Dermis blood vessel endothelial cell (primary cell): ENCODE measurements around the gene MRAP2. TPM values are rescaled to one million over a fixed set of nuclear protein-coding genes. Genes with fewer than 3 reads are reported as not detected.
"Not testable (repeated sequence)": the region's sequence is repeated elsewhere in the genome, so short reads cannot be mapped to it uniquely, and the experiment has no call there.

Experiments
- DNase-seq: peaks from one replicate; pipeline ENCODE4 v3.0.0; 2010
- total RNA-seq: library from RNA; depleted of rRNA; stranded (reverse); fragments of >200 nt; gene quantifications from 2 replicates; pipeline ENCODE4 v1.2.3, GENCODE V29; 2014

MRAP2 gene
- total RNA-seq, 1 donor from 2014 or later = 3.1 TPM

GRCh38 chr6:84078335-84078734, 44.8 kb downstream of the MRAP2 start:
- DNase-seq = no peak

GRCh38 chr6:84081222-84081621, 47.6 kb downstream of the MRAP2 start:
- DNase-seq = no peak

GRCh38 chr6:84082689-84083265, 49.2 kb downstream of the MRAP2 start:
- DNase-seq = no peak

DNA sequence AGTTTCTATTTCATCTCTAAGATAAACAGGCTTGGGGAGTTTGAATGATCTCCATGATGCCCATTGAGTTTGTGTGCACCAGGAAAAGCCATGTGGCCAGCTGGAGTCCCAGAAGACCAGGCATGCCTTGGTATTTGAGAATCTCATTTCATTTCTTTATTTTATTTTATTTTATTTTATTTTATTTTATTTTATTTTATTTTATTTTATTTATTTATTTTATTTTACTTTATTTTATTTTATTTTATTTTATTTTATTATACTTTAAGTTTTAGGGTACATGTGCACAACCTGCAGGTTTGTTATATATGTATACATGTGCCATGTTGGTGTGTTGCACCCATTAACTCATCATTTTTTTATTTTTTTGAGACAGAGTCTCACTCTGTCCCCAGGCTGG, 51.1 kb downstream of the MRAP2 start:
- not testable (repeated sequence) for DNase-seq

DNA sequence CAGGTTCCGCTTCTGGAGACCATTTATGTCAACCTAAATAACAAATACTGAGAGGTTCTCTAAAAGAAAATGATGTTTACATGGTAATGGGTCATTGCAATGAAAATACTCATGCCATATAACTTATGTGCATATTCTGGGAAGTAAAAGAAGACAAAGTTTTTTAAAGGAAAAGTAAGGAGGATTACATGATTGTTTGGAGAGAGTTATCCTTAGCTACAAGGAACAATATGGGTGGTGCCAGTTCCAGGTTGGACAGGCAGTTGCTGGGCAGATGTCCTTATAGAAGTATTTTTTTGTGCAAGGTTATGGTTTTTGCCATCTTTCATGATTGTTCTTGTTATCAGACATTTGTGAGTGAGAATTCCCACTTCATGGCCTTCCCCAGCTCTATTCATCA, 52.5 kb downstream of the MRAP2 start:
- no peak for DNase-seq

DNA sequence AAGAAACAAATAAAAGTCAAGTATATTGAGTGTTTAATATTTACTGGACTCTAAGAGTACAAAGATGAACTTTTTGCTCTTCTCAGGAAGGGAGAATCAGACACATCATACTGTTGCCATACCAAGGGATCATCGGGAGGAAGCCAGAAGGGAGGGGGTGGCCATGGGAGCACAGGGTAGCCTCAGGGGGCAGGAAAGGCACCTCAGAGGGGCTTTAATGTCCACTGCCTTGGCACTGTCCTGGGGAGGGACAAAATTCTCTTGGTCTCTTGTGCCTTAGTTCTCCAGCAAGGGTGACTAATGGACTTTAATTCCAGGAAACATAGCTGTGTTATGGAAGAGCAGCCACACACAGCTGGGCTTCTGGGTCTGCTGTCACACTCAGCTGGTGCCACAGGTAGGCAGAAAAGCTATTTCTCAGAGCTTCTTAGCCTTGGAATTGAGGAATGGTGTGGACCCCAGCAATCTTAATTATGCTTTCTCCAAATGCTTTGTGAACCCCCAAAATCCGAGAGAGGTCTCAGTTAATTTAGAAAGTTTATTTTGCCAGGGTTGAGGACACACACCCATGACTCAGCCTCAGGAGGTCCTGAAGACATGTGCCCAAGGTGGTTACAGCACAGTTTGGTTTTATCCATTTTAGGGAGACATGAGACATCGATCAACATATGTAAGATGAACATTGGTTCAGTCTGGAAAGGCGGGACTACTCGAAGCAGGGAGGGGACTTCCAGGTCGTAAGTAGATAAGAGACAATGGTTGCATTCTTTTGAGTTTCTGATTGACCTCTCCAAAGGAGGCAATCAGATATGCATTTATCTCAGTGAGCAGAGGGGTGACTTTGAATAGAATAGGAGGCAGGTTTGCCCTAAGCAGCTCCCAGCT, 53.2 kb downstream of the MRAP2 start:
- no peak for DNase-seq

DNA sequence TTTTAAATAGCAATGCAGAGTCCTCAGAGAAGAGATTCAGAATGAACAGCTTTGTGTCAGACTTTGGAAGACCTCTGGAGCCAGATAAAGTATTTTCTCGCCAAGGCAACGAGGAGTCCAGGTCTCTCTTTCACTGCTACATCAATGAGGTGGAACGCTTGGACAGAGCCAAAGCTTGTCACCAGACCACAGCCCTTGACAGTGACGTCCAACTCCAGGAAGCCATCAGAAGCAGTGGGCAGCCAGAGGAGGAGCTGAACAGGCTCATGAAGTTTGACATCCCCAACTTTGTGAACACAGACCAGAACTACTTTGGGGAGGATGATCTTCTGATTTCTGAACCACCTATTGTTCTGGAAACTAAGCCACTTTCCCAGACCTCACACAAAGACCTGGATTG, 55.5 kb downstream of the MRAP2 start:
- no peak for DNase-seq

DNA sequence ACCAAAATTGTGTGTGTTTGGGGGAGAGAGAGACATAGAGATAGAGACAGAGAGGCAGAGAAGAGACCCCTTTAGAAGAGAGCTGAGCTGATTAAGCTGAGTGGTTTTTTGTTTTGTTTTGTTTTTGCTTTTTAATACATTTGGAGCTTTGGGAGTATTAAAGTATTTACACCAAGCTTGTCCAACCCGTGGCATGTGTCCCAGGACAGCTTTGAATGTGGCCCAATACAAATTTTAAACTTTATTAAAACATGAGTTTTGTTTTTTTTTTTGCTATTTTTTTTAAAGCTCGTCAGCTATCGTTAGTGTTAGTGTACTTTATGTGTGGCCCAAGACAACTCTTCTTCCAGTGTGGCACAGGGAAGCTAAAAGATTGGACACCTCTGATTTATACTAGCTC, 56.0 kb downstream of the MRAP2 start:
- no peak for DNase-seq

DNA sequence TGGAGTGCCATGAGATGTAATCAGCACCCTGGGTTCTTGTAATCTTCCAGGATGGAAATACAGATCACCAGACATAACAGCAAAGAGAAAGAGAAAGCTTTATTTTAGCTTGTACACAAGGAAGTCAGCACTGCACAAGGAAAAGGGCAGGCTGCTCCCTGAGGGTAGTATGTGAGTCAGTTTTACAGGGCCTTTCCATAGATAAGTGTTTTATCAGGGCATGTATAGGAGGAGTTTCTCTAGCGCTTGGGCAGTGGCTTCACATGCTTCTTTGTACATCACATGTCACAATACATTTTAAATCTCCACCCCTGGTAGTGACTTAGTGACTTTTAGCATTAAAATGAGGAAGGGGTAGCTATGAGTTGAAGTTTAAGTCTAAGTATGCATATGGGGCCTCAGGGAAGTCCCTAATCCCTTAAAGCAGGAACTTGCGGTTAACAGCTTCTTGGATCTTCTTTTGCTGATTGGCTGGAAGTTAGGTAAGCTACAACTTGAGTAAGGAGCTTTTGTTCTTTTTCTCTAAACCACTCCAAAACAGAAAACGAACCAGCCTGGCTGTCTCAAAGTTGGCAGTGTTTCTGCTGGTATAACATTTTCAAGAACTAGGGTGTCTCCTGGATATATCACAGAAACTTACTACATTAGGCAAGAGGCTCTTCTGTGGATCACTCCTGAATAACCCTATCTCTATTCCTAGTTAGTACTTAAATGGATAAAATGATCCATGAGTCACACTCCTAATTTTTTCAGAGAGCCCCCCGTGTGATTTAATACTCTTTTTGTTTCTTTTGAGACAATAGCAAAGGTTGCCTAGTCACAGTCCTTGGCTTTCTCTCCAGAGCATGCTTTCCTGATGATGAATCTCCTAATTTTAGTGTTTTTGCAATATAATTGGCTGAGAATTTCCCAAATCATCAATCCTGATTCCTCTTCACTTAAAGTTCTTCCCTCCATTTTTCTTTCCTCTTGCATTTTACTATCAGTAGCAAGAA, 60.2 kb downstream of the MRAP2 start:
- DNase-seq = no peak

GRCh38 chr6:84095156-84095555, 61.6 kb downstream of the MRAP2 start:
- DNase-seq = no peak

- no peak for DNase-seq
Measured at GRCh38 chr6:84103029-84103428, 69.5 kb downstream of the MRAP2 start.

- DNase-seq = peak; percentile 18
Measured at GRCh38 chr6:84105215-84105924, 71.8 kb downstream of the MRAP2 start.

GRCh38 chr6:84107495-84107894, 73.9 kb downstream of the MRAP2 start:
- DNase-seq = no peak

GRCh38 chr6:84111351-84111750, 77.8 kb downstream of the MRAP2 start:
- DNase-seq = not testable (repeated sequence)

DNA sequence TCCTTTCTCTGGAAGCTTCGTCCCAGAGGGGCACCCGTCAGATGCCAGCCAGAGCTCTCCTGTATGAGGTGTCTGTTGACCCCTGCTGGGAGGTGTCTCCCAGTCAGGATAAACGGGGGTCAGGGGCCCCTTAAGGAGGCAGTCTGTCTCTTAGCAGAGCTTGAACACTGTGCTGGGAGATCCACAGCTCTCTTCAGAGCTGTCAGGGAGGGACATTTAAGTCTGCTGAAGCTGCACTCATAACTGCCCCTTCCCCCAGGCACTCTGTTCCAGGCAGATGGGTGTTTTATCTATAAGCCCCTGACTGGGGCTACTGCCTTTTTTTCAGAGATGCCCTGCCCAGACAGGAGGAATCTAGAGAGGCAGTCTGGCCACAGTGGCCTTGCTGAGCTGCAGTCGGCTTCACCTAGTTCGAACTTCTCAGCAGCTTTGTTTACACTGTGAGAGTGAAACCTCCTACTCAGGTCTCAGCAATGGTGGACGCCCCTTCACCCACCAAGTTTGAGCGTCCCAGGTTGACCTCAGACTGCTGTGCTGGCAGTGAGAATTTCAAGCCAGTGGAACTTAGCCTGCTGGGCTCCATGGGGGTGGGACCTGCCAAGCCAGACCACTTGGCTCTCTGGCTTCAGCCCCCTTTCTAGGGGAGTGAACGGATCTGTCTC, 81.5 kb downstream of the MRAP2 start:
- not testable (repeated sequence) for DNase-seq

- DNase-seq = no peak
Measured at GRCh38 chr6:84118191-84118590, 84.6 kb downstream of the MRAP2 start.

DNA sequence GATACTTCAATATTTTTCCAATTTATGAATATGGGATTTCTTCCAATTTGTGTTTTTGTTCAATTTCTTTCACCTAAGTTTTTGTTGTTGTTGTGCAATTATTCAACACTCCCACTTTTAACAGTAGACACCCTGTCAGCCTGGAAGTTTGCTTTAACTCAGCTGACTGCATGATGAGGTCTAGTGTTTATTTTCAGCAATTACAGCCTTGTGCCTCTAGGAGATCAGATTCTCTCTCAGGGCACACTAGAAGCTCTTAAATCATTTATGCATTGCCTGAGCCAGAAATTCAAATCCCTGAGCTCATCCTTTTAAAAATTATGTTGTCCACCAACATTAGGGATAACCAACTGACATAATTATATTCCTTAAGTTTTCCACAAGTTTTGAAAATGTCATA, 85.7 kb downstream of the MRAP2 start:
- no peak for DNase-seq

DNA sequence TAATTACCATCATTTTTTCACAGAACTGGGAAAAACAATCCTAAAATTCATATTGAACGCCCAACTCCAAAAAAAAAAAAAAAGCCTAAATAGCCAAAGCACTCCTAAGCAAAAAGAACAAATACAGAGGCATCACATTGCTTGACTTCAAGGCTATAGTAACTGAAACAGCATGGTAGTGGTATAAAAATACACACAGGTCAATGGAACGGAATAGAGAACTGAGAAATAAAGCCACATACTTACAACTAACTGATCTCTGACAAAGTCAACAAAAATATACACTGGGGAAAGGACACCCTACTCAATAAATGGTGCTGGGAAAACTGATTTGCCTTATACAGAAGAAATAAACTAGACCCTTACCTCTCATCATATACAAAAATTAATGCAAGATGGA, 89.6 kb downstream of the MRAP2 start:
- DNase-seq = no peak

- DNase-seq = not testable (repeated sequence)
Measured at GRCh38 chr6:84129588-84129987, 96.0 kb downstream of the MRAP2 start.

DNA sequence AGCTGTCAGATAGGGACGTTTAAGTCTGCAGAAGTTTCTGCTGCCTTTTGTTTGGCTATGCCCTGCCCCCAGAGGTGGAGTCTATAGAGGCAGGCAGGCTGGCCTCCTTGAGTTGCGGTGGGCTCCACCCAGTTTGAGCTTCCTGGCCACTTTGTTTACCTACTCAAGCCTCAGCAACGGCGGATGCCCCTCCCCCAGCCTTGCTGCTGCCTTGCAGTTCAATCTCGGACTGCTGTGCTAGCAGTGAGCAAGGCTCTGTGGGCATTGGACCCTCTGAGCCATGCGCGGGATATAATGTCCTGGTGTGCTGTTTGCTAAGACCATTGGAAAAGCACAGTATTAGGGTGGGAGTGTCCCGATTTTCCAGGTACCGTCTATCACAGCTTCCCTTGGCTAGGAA, 99.8 kb downstream of the MRAP2 start:
- DNase-seq = not testable (repeated sequence)

DNA sequence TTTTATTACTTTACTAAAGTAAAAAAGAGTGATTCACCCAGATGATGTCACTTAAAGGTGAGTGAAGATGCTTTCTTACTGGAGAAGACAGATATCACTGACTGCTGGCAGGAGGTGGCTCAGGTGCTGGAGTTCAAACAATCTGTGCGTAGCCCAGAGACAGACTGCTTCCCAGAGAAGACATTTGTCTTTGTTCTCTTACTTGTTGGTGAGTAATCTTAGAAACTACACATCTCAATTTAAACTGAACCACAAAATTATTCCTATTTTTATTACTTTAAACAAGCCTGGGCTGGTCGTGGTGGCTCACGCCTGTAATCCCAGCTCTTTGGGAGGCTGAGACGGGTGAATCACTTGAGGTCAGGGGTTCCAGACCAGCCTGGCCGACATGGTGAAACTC, 101.7 kb downstream of the MRAP2 start:
- no peak for DNase-seq
